GM10248 (cell line): ENCODE results near the gene ALLC.

ENCODE experiments used
- CTCF ChIA-PET: fragments of 300-600 bp; sonication (Branson Sonifier 250); formaldehyde crosslinking; extraction: SDS; loops from one replicate; lab custom pipeline; 2021; ENCODE audit warnings: antibody characterized with exemption; lab: Yijun Ruan, JAX
- POLR2A ChIA-PET: fragments of 350-650 bp; sonication (Branson Sonifier 250); formaldehyde crosslinking; extraction: SDS; loops from one replicate; lab custom pipeline; 2020; ENCODE audit warnings: antibody characterized with exemption; lab: Yijun Ruan, JAX
- DNase-seq: peaks from one replicate; pipeline ENCODE4 v3.0.0; 2012; ENCODE audit errors: extremely low spot score
- TF ChIP-seq, protein P1 (sequence below): IDR thresholded peaks from 2 replicates; pipeline ENCODE4 v1.5.1; 2012; ENCODE audit warnings: mild to moderate bottlenecking, low read depth; ENCODE audit errors: extremely low read depth, missing control alignments, control extremely low read depth

ALLC gene

GRCh38 chr2:3704692-3705091 lies 46.7 kb downstream of the ALLC start:
- DNase-seq, result no peak
- POLR2A ChIA-PET, result no interaction called here
- TF ChIP-seq, protein P1, sequence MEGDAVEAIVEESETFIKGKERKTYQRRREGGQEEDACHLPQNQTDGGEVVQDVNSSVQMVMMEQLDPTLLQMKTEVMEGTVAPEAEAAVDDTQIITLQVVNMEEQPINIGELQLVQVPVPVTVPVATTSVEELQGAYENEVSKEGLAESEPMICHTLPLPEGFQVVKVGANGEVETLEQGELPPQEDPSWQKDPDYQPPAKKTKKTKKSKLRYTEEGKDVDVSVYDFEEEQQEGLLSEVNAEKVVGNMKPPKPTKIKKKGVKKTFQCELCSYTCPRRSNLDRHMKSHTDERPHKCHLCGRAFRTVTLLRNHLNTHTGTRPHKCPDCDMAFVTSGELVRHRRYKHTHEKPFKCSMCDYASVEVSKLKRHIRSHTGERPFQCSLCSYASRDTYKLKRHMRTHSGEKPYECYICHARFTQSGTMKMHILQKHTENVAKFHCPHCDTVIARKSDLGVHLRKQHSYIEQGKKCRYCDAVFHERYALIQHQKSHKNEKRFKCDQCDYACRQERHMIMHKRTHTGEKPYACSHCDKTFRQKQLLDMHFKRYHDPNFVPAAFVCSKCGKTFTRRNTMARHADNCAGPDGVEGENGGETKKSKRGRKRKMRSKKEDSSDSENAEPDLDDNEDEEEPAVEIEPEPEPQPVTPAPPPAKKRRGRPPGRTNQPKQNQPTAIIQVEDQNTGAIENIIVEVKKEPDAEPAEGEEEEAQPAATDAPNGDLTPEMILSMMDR, result no peak
- CTCF ChIA-PET, result no interaction called here

- CTCF ChIA-PET, result interaction anchor here (1.5 kb wide), 1 partner anchor 53 kb away, joined by 4 read pairs; no protein-coding TSS in a partner anchor
- POLR2A ChIA-PET, result no interaction called here
- TF ChIP-seq, protein P1, result no peak
- DNase-seq, result no peak
Measured at GRCh38 chr2:3705782-3706181, 47.8 kb downstream of the ALLC start.

DNA sequence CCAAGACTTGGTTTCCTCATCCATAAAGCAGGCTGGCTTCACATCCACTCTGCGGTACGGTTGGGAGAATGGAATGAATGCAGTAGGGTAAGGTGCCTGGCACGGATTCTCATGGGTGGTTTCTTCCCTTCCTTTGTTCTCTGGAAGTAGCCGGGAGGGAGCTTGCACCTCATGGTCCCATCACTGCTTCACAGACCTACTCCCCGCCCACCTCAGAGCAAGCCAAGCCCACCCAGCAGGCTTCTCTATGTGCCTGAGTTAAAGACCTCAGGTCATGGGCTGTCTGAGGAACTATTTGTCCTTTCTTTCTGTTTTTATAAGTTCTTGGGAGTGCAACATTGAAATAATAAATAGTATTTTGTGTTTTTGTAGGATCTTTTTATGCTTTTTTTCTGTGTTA lies 48.9 kb downstream of the ALLC start:
- ChIA-PET CTCF (interaction anchor here (1.5 kb wide), 1 partner anchor 55 kb away, joined by 4 read pairs; no protein-coding TSS in a partner anchor), POLR2A (no interaction called here)
- TF ChIP-seq, protein P1, result no peak
- no peak for DNase-seq

DNA sequence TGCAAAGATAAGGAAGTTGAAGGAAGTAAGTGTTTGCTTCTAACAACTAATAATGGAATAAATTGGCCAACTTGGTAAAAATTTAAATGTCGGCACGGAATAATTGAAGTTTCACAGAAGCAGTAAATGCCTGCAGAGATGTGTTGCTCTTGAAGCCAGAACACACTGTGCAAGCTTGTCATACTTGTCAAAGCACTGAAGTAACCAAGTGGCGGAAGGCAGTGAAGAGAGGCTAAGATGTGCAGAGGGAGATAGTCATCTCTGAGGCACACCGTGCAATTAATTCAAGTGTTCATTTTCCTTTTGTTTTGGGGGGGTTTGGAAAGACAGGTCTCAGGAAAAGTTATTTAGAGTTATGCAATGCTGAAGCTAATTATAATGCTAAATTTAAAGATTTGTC lies 50.6 kb downstream of the ALLC start:
- POLR2A ChIA-PET, result no interaction called here
- TF ChIP-seq, protein P1, result no peak
- no peak for DNase-seq
- CTCF ChIA-PET, result no interaction called here

DNA sequence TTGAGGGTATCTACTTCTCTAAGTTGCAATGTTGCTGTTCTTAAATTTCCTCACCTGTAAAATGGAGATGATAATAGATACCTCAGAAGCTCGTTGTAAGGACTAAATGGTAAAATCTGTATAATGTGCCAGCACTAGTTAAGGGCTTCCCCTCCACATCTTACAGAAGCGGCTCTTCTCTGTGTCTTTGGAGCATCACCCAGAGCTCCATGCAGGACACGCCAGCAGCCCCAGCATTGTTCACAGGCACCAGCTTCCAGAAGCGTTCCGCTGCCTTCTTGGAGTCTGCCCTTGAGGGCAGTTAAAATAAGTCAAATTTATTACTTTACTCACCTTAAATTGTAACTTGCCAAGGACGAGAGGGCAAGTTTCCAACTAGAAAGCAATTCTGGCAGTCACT lies 51.2 kb downstream of the ALLC start:
- CTCF ChIA-PET, result no interaction called here
- TF ChIP-seq, protein P1, result no peak
- POLR2A ChIA-PET, result no interaction called here
- DNase-seq, result no peak

GRCh38 chr2:3712424-3712823 lies 54.4 kb downstream of the ALLC start:
- CTCF ChIA-PET, result interaction anchor here (1.3 to 1.5 kb wide), 2 partner anchors 15 to 53 kb away, joined by 3 read pairs; no protein-coding TSS in a partner anchor
- POLR2A ChIA-PET, result no interaction called here
- no peak for DNase-seq
- TF ChIP-seq, protein P1, result no peak
